AG09309 (cell line): ENCODE results near the gene AMBRA1.

Experiments used
- DNase-seq: peaks from one replicate; pipeline ENCODE4 v3.0.0-alpha.2; 2010; ENCODE audit warnings: low read depth
- H3K4me3 ChIP-seq: 2 replicates; pipeline ENCODE4 v1.5.1; 2011; ENCODE audit warnings: mild to moderate bottlenecking, low read depth, low read length, moderate library complexity; ENCODE audit not compliant: control insufficient read depth
- TF ChIP-seq, protein P1 (sequence below): IDR thresholded peaks from 2 replicates; pipeline ENCODE4 v1.5.1; 2011; ENCODE audit warnings: mild to moderate bottlenecking, low read depth, low read length, inconsistent platforms; ENCODE audit not compliant: insufficient read depth, control insufficient read depth; ENCODE audit errors: missing control alignments

AMBRA1 gene

DNA sequence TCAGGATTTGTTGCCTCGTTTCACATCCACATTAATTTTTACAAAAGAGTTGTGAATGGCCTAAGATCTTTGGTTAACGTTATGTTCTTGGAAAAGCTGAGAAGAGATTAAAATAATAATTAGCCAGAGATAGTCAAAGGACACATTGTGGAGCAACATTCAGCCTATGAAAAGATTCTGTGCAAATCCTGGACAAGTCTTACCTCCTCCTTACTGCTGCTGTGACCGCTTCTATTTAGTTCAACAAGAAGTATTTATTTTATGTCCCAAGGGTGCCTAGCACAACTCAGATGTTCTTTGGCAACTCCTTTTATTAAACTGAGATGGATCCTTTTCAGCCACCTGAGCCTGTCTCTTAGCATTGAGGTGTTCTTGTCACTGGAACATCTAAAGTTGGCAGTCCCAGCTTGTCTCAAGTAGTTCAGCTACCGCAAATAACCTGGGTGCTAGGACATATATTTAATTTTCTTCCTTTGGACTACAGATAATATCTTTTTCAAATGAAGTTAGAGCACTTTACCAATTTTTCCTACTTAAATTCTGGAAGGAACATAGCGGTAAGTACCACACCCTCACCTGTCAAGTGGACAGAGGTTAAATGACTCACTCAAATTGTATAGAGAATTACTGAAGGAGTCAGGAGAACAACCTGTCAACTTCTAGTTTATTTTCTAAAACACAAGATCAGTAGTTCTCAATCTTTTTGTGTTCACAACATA is 121.7 kb downstream of the AMBRA1 start:
- no peak for DNase-seq
- H3K4me3 ChIP-seq: no peak overlapping the region
- TF ChIP-seq, protein P1, sequence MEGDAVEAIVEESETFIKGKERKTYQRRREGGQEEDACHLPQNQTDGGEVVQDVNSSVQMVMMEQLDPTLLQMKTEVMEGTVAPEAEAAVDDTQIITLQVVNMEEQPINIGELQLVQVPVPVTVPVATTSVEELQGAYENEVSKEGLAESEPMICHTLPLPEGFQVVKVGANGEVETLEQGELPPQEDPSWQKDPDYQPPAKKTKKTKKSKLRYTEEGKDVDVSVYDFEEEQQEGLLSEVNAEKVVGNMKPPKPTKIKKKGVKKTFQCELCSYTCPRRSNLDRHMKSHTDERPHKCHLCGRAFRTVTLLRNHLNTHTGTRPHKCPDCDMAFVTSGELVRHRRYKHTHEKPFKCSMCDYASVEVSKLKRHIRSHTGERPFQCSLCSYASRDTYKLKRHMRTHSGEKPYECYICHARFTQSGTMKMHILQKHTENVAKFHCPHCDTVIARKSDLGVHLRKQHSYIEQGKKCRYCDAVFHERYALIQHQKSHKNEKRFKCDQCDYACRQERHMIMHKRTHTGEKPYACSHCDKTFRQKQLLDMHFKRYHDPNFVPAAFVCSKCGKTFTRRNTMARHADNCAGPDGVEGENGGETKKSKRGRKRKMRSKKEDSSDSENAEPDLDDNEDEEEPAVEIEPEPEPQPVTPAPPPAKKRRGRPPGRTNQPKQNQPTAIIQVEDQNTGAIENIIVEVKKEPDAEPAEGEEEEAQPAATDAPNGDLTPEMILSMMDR: no peak

DNA sequence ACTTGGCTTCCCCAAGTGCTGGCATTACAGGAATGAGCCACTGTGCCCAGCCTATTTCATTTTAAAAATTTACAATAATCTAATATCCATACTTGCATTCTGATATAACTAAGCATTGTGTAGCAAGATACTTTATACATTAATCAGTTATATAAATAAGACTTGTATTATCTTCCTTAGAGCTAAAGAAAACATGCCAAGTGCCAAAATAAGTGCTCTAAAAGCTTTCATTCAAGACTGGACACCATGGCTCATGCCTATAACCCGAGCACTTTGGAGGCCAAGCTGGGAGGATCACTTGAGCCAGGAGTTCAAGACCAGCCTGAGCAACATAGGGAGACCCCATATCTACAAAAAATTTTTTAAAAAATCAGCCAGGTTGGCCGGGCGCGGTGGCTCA is 123.9 kb downstream of the AMBRA1 start:
- TF ChIP-seq, protein P1: no peak
- no peak overlapping the region for H3K4me3 ChIP-seq
- DNase-seq: no peak

DNA sequence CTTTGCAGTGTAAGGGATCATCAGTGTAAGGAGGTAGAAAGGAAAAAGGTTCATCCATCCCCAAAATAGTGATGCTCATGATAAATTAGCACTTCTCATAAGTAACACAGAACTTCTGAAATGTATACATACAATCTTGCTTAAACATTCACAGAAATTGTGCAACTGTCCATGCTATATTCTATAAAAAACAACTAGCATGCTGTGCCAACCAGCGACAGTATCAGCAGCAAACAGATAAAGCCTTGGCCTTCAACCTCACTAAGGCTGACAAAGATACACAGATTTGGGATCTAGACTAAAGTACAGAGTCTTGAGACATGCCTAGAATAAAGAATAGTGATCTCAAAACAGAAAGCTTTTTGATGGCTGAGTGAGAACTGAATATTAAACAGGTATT is 128.1 kb downstream of the AMBRA1 start:
- no peak for DNase-seq
- H3K4me3 ChIP-seq: no peak overlapping the region
- TF ChIP-seq, protein P1: no peak

DNA sequence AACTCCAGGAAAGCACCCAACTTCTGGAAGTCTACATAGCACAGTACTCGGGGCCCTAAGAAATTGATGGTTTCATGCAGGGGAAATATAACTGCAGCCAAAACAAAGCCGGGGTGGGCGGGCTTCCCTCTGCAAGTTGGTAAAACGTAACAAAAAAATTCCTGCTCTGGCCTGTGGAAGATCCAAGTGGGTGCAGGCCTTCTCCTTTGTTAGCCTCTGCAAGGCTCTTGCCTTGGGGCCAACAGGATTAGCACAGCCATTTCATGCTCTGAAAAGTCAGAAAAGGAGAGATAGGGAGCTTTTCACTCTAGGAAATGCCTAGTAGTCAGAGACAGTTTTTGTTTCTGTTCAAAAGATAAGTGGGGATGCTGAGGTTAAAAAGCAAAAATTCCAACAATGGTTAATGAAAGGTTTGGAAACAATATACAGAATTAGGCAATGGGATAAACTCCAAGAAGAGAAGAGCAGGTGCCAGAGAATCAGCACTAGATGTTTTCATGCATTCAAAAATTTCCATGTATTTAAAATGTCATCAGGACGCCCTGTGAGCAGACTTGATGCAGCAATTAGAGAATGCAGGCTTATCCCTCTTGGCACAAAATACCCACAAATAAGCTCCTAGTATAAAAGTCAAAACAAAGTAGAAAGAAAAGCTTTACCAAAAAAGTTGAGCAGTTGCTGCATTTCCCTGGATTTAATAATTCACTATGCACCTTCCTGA is 130.0 kb downstream of the AMBRA1 start:
- H3K4me3 ChIP-seq: no peak overlapping the region
- DNase-seq: no peak
- TF ChIP-seq, protein P1: no peak

DNA sequence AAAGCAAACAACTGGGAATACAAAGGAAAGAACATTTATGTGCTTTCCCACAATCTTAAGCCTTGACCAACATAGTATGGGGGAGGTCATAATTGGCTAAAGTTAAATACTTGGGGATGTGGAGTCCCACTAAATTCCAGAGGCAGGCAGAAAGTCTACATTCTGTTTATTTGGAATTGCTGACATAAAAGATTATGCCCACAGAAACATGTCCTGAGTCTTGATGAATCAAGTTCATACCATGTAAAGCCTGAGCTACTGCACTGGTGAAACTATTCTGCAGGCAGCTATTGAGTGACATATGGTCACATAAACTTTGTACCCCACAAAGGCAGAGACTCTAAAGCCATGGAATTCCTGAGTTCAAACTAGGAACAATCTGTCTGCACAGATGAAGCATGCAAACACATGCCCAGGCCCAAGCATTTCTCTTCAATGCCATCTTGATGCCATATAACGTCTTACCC is 132.3 kb downstream of the AMBRA1 start:
- TF ChIP-seq, protein P1: no peak
- no peak overlapping the region for H3K4me3 ChIP-seq
- no peak for DNase-seq

DNA sequence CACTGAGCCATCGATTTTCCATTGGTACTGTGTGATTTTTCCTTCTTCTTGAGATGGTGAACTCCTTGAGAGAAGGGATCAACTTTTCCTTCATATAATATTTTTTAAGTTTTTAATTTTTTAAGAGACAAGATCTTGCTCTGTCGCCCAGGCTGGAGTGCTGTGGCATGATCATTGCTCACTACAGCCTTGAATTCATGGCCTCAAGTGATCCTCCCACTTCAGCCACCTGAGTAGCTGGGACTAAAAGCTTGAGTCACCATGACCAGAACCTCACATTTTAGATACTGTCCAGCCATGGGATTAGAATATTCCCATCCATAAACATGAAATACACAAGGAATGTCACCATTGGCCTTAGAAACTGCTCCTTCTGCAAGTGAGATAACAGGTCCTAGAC is 135.3 kb downstream of the AMBRA1 start:
- DNase-seq: no peak
- TF ChIP-seq, protein P1: no peak
- no peak overlapping the region for H3K4me3 ChIP-seq
